H1 (cell line): ENCODE measurements around the gene TCERG1L. TPM values are rescaled to one million over a fixed set of nuclear protein-coding genes. Genes with fewer than 3 reads are reported as not detected.

Experiments
- CTCF ChIA-PET: fragments of 300-600 bp; sonication (Branson Sonifier 250); formaldehyde crosslinking; loops from one replicate; lab custom pipeline; 2021; ENCODE audit not compliant: partially characterized antibody; lab: Charles Lee
- POLR2A ChIA-PET: fragments of 300-600 bp; sonication (Branson Sonifier 250); formaldehyde crosslinking; loops from one replicate; lab custom pipeline; 2021; ENCODE audit warnings: inconsistent platforms; ENCODE audit not compliant: partially characterized antibody; lab: Charles Lee
- DNase-seq, 2 experiments: peaks; one replicate each; pipeline versions ENCODE4 v3.0.0 to v3.0.0-alpha.2; 2010 to 2022; ENCODE audit warnings: low spot score in 2 of 2, low read depth in 1 of 2, mixed read lengths in 1 of 2
- FAIRE-seq: peaks from 2 replicates; lab custom pipeline; 2011; peaks lifted over from hg19 to GRCh38; lab: Jason Lieb, UNC
- H2AFZ ChIP-seq: 2 replicates; pipeline ENCODE4 v1.8.1; 2012; ENCODE audit warnings: low read length, inconsistent platforms
- H2AK5ac ChIP-seq: 2 replicates; pipeline ENCODE4 v1.6.1; 2013; ENCODE audit warnings: low read depth, low read length
- H2BK120ac ChIP-seq: replicated peaks from 2 replicates; pipeline ENCODE3; 2013; ENCODE audit warnings: low read depth, low read length, inconsistent platforms
- H2BK12ac ChIP-seq: 2 replicates; pipeline ENCODE4 v1.6.1; 2013; ENCODE audit warnings: low read depth, low read length
- H2BK15ac ChIP-seq: 2 replicates; pipeline ENCODE4 v1.6.1; 2013; ENCODE audit warnings: low read length
- H2BK20ac ChIP-seq: 2 replicates; pipeline ENCODE4 v1.6.1; 2013; ENCODE audit warnings: low read length
- H2BK5ac ChIP-seq: 2 replicates; pipeline ENCODE4 v1.6.1; 2013; ENCODE audit warnings: low read depth, low read length
- H3K14ac ChIP-seq: 2 replicates; pipeline ENCODE4 v1.6.1; 2013; ENCODE audit warnings: inconsistent platforms; ENCODE audit not compliant: insufficient read length
- H3K18ac ChIP-seq: 2 replicates; pipeline ENCODE4 v1.6.1; 2013; ENCODE audit warnings: low read length; ENCODE audit errors: extremely low read depth
- H3K23ac ChIP-seq: 2 replicates; pipeline ENCODE4 v1.6.1; 2013; ENCODE audit warnings: inconsistent platforms; ENCODE audit not compliant: insufficient read length
- H3K23me2 ChIP-seq: 2 replicates; pipeline ENCODE4 v1.6.1; 2013; ENCODE audit warnings: low read depth, low read length
- H3K27ac ChIP-seq: 2 replicates; pipeline ENCODE4 v1.6.1; 2011; ENCODE audit warnings: low read depth, low read length, inconsistent platforms
- H3K27me3 ChIP-seq, 4 experiments: replicated peaks in 1 of 4; 1 replicate in 1 of 4; 2 replicates in 3 of 4; pipeline versions ENCODE4 v1.6.1 to v1.8.1; 2011 to 2013; ENCODE audit warnings: low read length in 3 of 4, mild to moderate bottlenecking in 3 of 4, inconsistent platforms in 2 of 4, mixed read lengths in 2 of 4, moderate library complexity in 1 of 4; ENCODE audit not compliant: control insufficient read depth in 3 of 4, insufficient read depth in 3 of 4; ENCODE audit errors: extremely low read depth in 1 of 4
- H3K36me3 ChIP-seq, 4 experiments: 2 replicates each; pipeline versions ENCODE4 v1.6.1 to v1.8.1; 2011 to 2013; ENCODE audit warnings: mild to moderate bottlenecking in 4 of 4, low read length in 3 of 4, moderate library complexity in 2 of 4, control low read depth in 1 of 4, inconsistent platforms in 1 of 4; ENCODE audit not compliant: insufficient read depth in 4 of 4, control insufficient read depth in 2 of 4
- H3K4ac ChIP-seq: replicated peaks from 2 replicates; pipeline ENCODE3; 2013; ENCODE audit warnings: low read length, low read depth, mixed read lengths, inconsistent platforms; ENCODE audit not compliant: insufficient read length
- H3K4me1 ChIP-seq, 4 experiments: replicated peaks in 1 of 4; 1 replicate in 1 of 4; 2 replicates in 3 of 4; pipeline versions ENCODE4 v1.6.1 to v1.8.1; 2011 to 2013; ENCODE audit warnings: low read length in 3 of 4, inconsistent platforms in 2 of 4, mixed read lengths in 1 of 4; ENCODE audit not compliant: insufficient read depth in 4 of 4, control insufficient read depth in 3 of 4
- H3K4me2 ChIP-seq, 2 experiments: 2 replicates each; pipeline versions ENCODE4 v1.6.1 to v1.8.1; 2011 to 2013; ENCODE audit warnings: low read depth in 2 of 2, low read length in 2 of 2, control low read depth in 1 of 2, inconsistent platforms in 1 of 2, mild to moderate bottlenecking in 1 of 2; ENCODE audit not compliant: insufficient read depth in 1 of 2
- H3K4me3 ChIP-seq, 4 experiments: fragments of 200-600, 300-600 bp in 1 of 4; sonication (generic), shearing (Covaris generic), sonication (Bioruptor Twin) in 1 of 4; 2 replicates each; pipeline versions ENCODE4 v1.5.1 to v1.8.1; 2011 to 2016; ENCODE audit warnings: low read length in 4 of 4, low read depth in 3 of 4, control low read depth in 2 of 4, inconsistent platforms in 2 of 4, mild to moderate bottlenecking in 2 of 4, mixed read lengths in 1 of 4, moderate library complexity in 1 of 4; ENCODE audit not compliant: insufficient read depth in 2 of 4; ENCODE audit errors: extremely low read depth in 1 of 4
- H3K56ac ChIP-seq: replicated peaks from 2 replicates; pipeline ENCODE3; 2013; ENCODE audit warnings: low read depth, mild to moderate bottlenecking, mixed read lengths, low read length, inconsistent platforms; ENCODE audit not compliant: insufficient read length
- H3K79me1 ChIP-seq: 2 replicates; pipeline ENCODE4 v1.6.1; 2013; ENCODE audit warnings: low read depth, low read length, control low read depth
- H3K79me2 ChIP-seq, 2 experiments: 2 replicates each; pipeline versions ENCODE4 v1.6.1 to v1.8.1; 2012 to 2013; ENCODE audit warnings: low read length in 2 of 2, mild to moderate bottlenecking in 2 of 2, inconsistent platforms in 1 of 2; ENCODE audit not compliant: insufficient read depth in 2 of 2, control insufficient read depth in 1 of 2
- H3K9ac ChIP-seq, 4 experiments: replicated peaks in 1 of 4; 1 replicate in 1 of 4; 2 replicates in 3 of 4; pipeline versions ENCODE4 v1.6.1 to v1.8.1; 2011 to 2013; ENCODE audit warnings: low read depth in 3 of 4, low read length in 3 of 4, control low read depth in 2 of 4, mild to moderate bottlenecking in 2 of 4, moderate library complexity in 2 of 4, inconsistent platforms in 1 of 4; ENCODE audit errors: extremely low read depth in 1 of 4
- H3K9me3 ChIP-seq, 2 experiments: 2 replicates each; pipeline versions ENCODE4 v1.6.1 to v1.8.1; 2012 to 2013; ENCODE audit warnings: mild to moderate bottlenecking in 2 of 2, moderate library complexity in 2 of 2, control low read depth in 1 of 2, inconsistent platforms in 1 of 2, low read depth in 1 of 2, low read length in 1 of 2, mixed read lengths in 1 of 2; ENCODE audit not compliant: insufficient read depth in 2 of 2
- H4K20me1 ChIP-seq, 2 experiments: replicated peaks in 1 of 2; 2 replicates each; pipeline versions ENCODE3 to v1.8.1; 2011 to 2013; ENCODE audit warnings: inconsistent platforms in 2 of 2, low read length in 2 of 2, mild to moderate bottlenecking in 1 of 2; ENCODE audit not compliant: insufficient read depth in 2 of 2, control insufficient read depth in 1 of 2
- H4K5ac ChIP-seq: 2 replicates; pipeline ENCODE4 v1.6.1; 2013; ENCODE audit warnings: low read length, low read depth, mixed read lengths, inconsistent platforms; ENCODE audit not compliant: insufficient read length
- H4K8ac ChIP-seq: 2 replicates; pipeline ENCODE4 v1.8.0; 2013; ENCODE audit warnings: mild to moderate bottlenecking, moderate library complexity, low read length, inconsistent platforms; ENCODE audit not compliant: insufficient read depth; ENCODE audit errors: extremely low read depth
- H4K91ac ChIP-seq: replicated peaks from 2 replicates; pipeline ENCODE3; 2013; ENCODE audit warnings: low read length, mixed read lengths, inconsistent platforms; ENCODE audit not compliant: insufficient read length
- CBX5 ChIP-seq: fragments of 300-800, 300-1000 bp; sonication (generic); IDR thresholded peaks from 2 replicates; pipeline ENCODE4 v1.7.1; 2016; ENCODE audit warnings: antibody characterized with exemption, low read length, low read depth
- CEBPB ChIP-seq: IDR thresholded peaks from 2 replicates; pipeline ENCODE4 v1.6.1; 2012; ENCODE audit warnings: low read depth, low read length
- CHD2 ChIP-seq: IDR thresholded peaks from 2 replicates; pipeline ENCODE4 v1.6.1; 2012; ENCODE audit warnings: low read length, improper control_type of control experiment
- CTBP2 ChIP-seq: IDR thresholded peaks from 2 replicates; pipeline ENCODE4 v1.7.0; 2011; ENCODE audit warnings: borderline replicate concordance, mild to moderate bottlenecking, moderate library complexity, mixed read lengths, low read length; ENCODE audit not compliant: insufficient read depth, insufficient read length
- HDAC2 ChIP-seq, 2 experiments: fragments of 300-600 bp in 1 of 2; sonication (generic) in 1 of 2; IDR thresholded peaks; 2 replicates each; pipeline ENCODE4 v1.6.1; 2011 to 2012; ENCODE audit warnings: low read depth in 2 of 2, low read length in 2 of 2, mild to moderate bottlenecking in 2 of 2, moderate library complexity in 2 of 2, borderline replicate concordance in 1 of 2, inconsistent platforms in 1 of 2
- JUND ChIP-seq: IDR thresholded peaks from 2 replicates; pipeline ENCODE4 v1.6.1; 2011; ENCODE audit warnings: mild to moderate bottlenecking, improper control_type of control experiment, low read length
- NRF1 ChIP-seq: IDR thresholded peaks from 2 replicates; pipeline ENCODE4 v1.6.1; 2011; ENCODE audit warnings: mild to moderate bottlenecking, low read depth, low read length, improper control_type of control experiment
- PHF8 ChIP-seq: fragments of 200-600 bp; sonication (generic); conservative IDR thresholded peaks from 2 replicates; pipeline ENCODE4 v1.7.1; 2012; ENCODE audit warnings: low read depth, mild to moderate bottlenecking, inconsistent platforms, low read length, moderate library complexity
- RAD21 ChIP-seq, 2 experiments: IDR thresholded peaks in 1 of 2; conservative IDR thresholded peaks in 1 of 2; 2 replicates each; pipeline ENCODE4 v1.6.1; 2011; ENCODE audit warnings: low read depth in 2 of 2, low read length in 2 of 2, improper control_type of control experiment in 1 of 2, inconsistent platforms in 1 of 2, mild to moderate bottlenecking in 1 of 2, moderate library complexity in 1 of 2
- RFX5 ChIP-seq: IDR thresholded peaks from 2 replicates; pipeline ENCODE4 v1.6.1; 2011; ENCODE audit warnings: low read depth, low read length, improper control_type of control experiment, borderline replicate concordance
- SIRT6 ChIP-seq: IDR thresholded peaks from one replicate; pipeline ENCODE4 v1.7.1; 2012; ENCODE audit warnings: low read length, inconsistent platforms
- SP4 ChIP-seq: IDR thresholded peaks from 2 replicates; pipeline ENCODE4 v1.6.1; 2012; ENCODE audit warnings: low read length, inconsistent platforms
- TEAD4 ChIP-seq: IDR thresholded peaks from 2 replicates; pipeline ENCODE4 v1.6.1; 2012; ENCODE audit warnings: low read depth, low read length, inconsistent platforms, mixed read lengths
- ZNF274 ChIP-seq: IDR thresholded peaks from 2 replicates; pipeline ENCODE4 v1.7.0; 2012; ENCODE audit warnings: low read length, borderline replicate concordance; ENCODE audit errors: extremely low read depth
- WGBS, 2 experiments: shearing (Covaris generic) in 1 of 2; methylation state at CpG; one replicate each; pipeline versions ENCODE4 v1.1.6 to v1.1.7; 2013 to 2015; ENCODE audit warnings: low lambda C conversion rate in 2 of 2, mixed read lengths in 2 of 2, inconsistent platforms in 1 of 2, low coverage in 1 of 2, missing lambda C conversion rate in 1 of 2; ENCODE audit not compliant: insufficient replicate concordance in 2 of 2, insufficient coverage in 1 of 2, insufficient read length in 1 of 2; ENCODE audit errors: extremely low coverage in 1 of 2, missing lambda C conversion rate in 1 of 2; 5-methylcytosine and 5-hydroxymethylcytosine counted together
- polyA plus RNA-seq, 7 experiments: library from polyadenylated mRNA; depleted of rRNA in 3 of 7; stranded (reverse) in 5 of 7; unstranded in 2 of 7; fragments of >200 nt in 5 of 7; fragments of 200-250 nt in 2 of 7; gene quantifications; 1 replicate in 5 of 7; 2 replicates in 1 of 7; 4 replicates in 1 of 7; pipeline versions ENCODE4 v1.2.1 to v1.2.3, GENCODE V29; 2011 to 2013; ENCODE audit warnings: missing spikeins in 2 of 7, mixed read lengths in 2 of 7
- total RNA-seq: library from RNA; stranded (reverse); fragmentation: NEBNext Ultra II Directional; extraction: Animal tissue kit (Norgen Biotek cat#: 25700); gene quantifications from 2 replicates; pipeline ENCODE4 v1.2.1, GENCODE V29; 2021

Gene TCERG1L
- total and polyA plus RNA-seq, 2 of the 8 experiments (the other 6 are each of a cell fraction or from before 2014, with no cell fraction given) = 3.9 to 6.9 TPM

GRCh38 chr10:131077724-131078123 is 233.8 kb downstream of the TCERG1L start:
- Histone ChIP-seq H3K4me1 (no peaks in the 10 kb centered on the region; a peak in 2 of 7 replicates), H2BK20ac (no peak overlapping the region), H2AK5ac (no peak overlapping the region), H4K5ac (no peak overlapping the region), H2BK15ac (no peak overlapping the region), H2BK12ac (no peak overlapping the region), H2BK5ac (no peak overlapping the region), H3K4me3 (no peak overlapping the region), H3K27me3 (no peaks in the 10 kb centered on the region), H3K79me1 (no peaks in the 10 kb centered on the region), H3K9ac (no peak overlapping the region), H4K91ac (no peak overlapping the region), H3K36me3 (no peaks in the 10 kb centered on the region; a peak in 1 of 8 replicates), H3K4me2 (no peak overlapping the region), H3K27ac (no peak overlapping the region), H2AFZ (no peak overlapping the region), H3K23ac (no peak overlapping the region), H4K20me1 (peaks cover 0 to under 1% of the 10 kb centered on the region in 2 experiments), H3K14ac (no peak overlapping the region), H3K4ac (no peak overlapping the region), H3K23me2 (peaks cover 2% of the 10 kb centered on the region), H2BK120ac (no peak overlapping the region), H3K56ac (no peak overlapping the region), H3K79me2 (no peaks in the 10 kb centered on the region), H3K9me3 (no peaks in the 10 kb centered on the region), H3K18ac (no peak overlapping the region), H4K8ac (no peak overlapping the region)
- ChIA-PET CTCF (interaction anchor here (0.9 to 2.3 kb wide), 3 partner anchors 9 to 708 kb away, joined by 3 to 5 read pairs (median 3); no protein-coding TSS in a partner anchor), POLR2A (no interaction called here)
- WGBS, 2 experiments = 98% methylated on average over 6 of the region's 6 CpGs; no CpG with 5 or more reads in 1 of the 2 experiments
- DNase-seq (no peak), FAIRE-seq (no peak)
- TF ChIP-seq CBX5 (no peak), NRF1 (no peak), ZNF274 (no peak), CTBP2 (no peak), PHF8 (no peak), CHD2 (no peak), RAD21 (IDR thresholded peaks at IDR 0.05 in 1 of 2, conservative IDR thresholded peaks at IDR 0.05 in 1 of 2; ENCODE audit: low read depth in 2 of 2, low read length in 2 of 2) (no peak), SIRT6 (no peak), CEBPB (no peak), TEAD4 (no peak), SP4 (no peak), JUND (no peak), HDAC2 (IDR thresholded peaks at IDR 0.05; ENCODE audit: borderline replicate concordance in 1 of 2, low read depth in 2 of 2, low read length in 2 of 2) (no peak), RFX5 (no peak)
